Urothelium cell line (cell line): ENCODE results near the gene NUDT7.

Experiments used
- DNase-seq: peaks from one replicate; pipeline ENCODE4 v3.0.0; 2011; ENCODE audit warnings: low spot score, mixed read lengths
- FAIRE-seq: peaks from 2 replicates; lab custom pipeline; 2011; peaks lifted over from hg19 to GRCh38; lab: Jason Lieb, UNC

The NUDT7 gene

DNA sequence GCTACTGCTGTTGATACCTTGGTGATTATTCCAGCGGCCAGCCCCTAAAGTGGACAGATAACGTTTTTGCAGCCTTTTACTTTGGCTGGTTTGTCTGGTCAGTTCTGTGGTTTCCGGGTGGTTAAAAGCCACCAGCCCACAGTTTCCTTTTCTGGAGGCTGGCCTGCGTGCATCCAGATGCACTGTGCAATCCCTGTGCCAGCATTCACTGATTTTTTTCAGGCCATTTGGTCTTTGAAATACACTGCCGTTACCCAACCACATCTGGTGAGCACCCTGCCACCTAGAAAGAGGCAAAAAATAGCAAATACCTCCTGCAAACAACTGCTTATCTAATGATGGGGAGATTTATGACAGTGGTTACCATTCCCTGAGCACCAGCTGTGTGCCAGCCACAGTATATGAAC, 797 bp downstream of the NUDT7 start:
- FAIRE-seq: no peak
- no peak for DNase-seq

DNA sequence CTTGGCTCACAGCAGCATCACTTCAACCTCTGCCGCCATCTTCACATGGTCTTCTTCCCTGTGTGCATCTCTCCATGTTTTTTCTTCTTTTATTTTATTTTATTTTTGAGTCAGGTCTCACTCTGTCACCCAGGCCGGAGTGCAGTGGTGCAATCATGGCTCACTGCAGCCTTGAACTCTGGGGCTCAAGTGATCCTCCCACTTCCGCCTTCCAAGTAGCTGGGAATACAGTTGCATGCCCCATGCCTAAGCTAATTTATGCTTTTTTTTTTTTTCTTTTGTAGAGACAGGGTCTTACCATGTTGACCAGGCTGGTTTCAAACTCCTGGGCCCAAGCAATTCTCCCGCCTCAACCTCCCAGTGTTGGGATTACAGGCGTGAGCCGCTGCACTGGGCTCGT, 1.9 kb downstream of the NUDT7 start:
- DNase-seq: no peak
- no peak for FAIRE-seq

GRCh38 chr16:77729951-77730350, 7.6 kb downstream of the NUDT7 start:
- FAIRE-seq: no peak
- DNase-seq: no peak

DNA sequence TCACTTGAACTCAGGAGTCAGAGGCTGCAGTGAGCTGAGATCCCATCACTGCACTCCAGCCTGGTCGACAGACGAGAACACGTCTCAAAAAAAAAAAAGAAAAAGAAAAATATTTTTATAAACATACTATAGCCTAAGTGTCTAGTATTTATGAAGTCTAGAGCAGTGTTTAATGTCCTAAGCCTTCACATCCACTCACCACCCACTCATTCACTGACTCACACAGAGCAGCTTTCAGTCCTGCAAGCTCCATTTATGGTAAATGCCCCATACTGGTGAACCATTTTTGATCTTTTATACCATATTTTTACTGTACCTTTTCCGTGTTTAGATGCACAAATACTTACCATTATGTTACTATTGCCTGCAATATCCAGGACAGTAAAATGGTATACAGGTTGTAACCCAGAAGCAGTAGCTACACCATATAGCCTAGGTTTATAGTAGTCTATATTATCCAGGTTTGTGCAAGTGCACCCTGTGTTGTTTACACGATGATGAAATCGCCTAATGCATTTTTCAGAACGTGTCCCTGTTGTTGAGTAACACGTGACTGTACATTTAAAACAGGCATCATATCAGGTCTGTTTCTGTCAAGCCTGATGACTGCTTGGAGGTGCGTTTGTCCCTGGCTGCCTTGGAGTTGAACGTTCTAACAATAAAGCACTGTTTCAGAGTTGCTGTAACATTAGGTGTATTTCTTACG, 10.1 kb downstream of the NUDT7 start:
- DNase-seq: no peak
- no peak for FAIRE-seq

GRCh38 chr16:77736879-77737278, 14.6 kb downstream of the NUDT7 start:
- no peak for FAIRE-seq
- no peak for DNase-seq

DNA sequence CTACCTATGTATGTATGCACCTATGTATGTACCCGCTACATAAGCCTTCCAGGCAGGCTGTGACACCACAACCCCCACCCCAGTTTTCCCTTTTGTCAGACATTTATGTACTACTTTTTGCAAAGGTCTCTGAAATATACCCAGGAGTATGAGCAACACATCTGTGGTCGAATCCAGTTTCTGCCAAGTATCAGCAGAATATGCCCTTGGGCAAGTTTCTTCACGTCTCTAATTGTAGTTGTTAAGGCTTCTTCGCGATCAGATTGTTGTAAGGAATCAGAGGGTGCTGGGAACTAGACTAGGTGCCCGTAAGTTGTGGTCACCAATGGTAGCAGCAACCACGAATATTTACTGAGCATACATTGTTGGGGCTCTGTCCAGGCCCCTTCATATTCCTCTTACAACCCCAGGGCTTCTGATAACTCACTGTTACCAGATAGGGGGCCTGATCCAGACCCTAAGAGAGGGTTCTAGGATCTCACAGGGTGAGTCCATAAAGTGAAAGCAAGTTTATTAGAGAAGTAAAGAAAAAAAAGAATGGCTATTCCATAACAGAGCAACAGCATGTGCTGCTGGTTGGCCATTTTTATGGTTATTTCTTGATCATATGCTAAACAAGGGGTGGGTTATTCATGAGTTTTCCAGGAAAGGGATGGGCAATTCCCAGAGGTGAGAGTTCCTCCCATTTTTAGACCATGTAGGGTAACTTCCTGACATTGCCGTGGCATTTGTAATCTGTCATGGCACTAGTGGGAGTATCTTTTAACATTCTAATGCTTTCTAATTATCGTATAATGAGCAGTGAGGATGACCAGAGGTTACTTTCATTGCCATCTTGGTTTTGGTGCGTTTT, 16.6 kb downstream of the NUDT7 start:
- DNase-seq: no peak
- no peak for FAIRE-seq

GRCh38 chr16:77739559-77739892, 17.2 kb downstream of the NUDT7 start:
- no peak for DNase-seq
- no peak for FAIRE-seq

DNA sequence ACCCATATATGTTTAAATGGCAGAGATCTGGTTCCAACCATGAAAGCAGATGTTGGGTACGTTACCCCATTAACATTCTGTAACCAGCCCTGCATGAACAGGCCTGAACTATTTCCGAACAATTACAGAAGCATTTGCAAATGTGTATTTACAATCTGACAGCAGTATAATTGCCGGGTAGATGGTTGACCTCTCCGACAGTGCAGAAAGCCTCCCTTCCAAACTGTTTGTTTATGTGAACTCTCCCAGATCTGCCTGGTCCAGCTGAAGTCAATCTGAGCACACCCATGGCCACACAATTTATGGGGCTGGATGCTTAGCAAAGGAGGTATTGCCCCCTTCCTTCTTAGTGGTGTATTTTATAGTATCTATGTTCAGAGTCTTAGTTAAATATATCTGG, 21.8 kb downstream of the NUDT7 start:
- DNase-seq: no peak

GRCh38 chr16:77745972-77746371, 23.7 kb downstream of the NUDT7 start:
- FAIRE-seq: no peak
- DNase-seq: no peak

More for the DNA sequence above, 21.8 kb downstream of the NUDT7 start:
- no peak for FAIRE-seq

DNA sequence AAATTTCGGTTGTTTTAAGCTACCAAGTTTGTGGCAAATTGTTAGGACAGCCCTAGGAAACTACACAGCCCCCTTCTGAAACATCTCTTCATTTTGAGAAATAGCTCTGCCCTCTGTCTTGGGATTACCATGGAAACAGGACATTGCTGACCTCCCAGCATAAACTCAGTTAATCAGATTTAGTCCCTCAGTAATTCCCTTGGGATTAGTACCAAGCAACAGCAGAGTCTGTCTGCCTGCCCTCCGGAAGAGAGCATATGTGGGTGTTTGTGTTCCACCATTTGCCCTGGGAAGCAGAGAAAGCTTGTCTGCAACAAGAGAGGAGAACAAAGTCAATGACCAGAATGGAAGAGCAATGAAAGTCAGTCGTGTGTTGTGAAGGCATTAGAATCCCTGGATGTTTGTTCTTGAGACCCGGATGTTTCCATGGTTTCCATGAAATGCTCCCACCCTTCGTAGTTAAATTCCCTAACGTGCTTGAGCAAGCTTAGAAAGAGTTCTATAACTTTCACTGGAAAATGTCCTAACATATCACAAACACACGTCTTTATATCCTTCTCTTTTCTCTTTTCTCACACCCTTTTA, 26.2 kb downstream of the NUDT7 start:
- FAIRE-seq: no peak
- no peak for DNase-seq

- FAIRE-seq: no peak
Observed at GRCh38 chr16:77749415-77749814, 27.1 kb downstream of the NUDT7 start.

DNA sequence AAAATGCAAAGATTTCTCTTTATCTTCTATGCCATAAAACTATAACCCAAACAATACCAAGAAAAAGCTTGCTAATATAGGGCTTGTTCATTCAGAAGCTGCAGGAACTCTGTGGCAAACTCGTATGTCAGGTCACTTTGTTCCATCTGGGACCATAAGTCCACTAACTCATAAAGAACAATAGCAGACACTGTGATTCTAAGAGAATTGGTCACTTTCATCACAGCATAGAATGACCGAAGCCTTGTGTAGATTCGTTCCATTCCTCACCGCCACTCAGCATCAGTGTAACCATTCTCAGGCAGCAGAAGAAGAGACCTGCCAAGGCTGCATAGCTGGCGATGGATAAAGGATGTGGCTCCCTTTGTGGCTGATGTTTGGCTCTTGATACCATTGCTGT, 35.7 kb downstream of the NUDT7 start:
- DNase-seq (no peak), FAIRE-seq (no peak)

More at GRCh38 chr16:77749415-77749814, 27.1 kb downstream of the NUDT7 start:
- no peak for DNase-seq

DNA sequence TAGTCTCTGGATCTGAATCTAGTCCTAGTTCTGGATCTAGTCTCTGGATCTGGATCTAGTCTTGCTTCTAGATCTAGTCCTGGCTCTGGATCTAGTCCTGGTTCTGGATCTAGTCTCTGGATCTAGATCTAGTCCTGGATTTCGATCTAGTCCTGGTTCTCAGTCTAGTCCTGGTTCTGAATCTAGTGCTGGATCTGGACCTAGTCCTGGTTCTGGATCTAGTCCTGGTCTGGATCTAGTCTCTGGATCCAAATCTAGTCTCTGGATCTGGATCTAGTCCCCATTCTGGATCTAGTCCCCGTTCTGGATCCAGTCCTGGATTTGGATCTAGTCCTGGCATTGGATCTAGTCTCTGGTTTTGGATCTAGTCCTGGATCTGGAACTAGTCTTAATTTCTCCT, 36.2 kb downstream of the NUDT7 start:
- no peak for FAIRE-seq
- DNase-seq: no peak

- FAIRE-seq: no peak
Observed at GRCh38 chr16:77759201-77759600, 36.9 kb downstream of the NUDT7 start.

GRCh38 chr16:77759821-77760220, 37.5 kb downstream of the NUDT7 start:
- DNase-seq: no peak
- FAIRE-seq: no peak

More at GRCh38 chr16:77759201-77759600, 36.9 kb downstream of the NUDT7 start:
- DNase-seq: no peak

- no peak for DNase-seq
- no peak for FAIRE-seq
Observed at GRCh38 chr16:77760800-77761199, 38.5 kb downstream of the NUDT7 start.

- FAIRE-seq: no peak
Observed at GRCh38 chr16:77761204-77761603, 38.9 kb downstream of the NUDT7 start.

DNA sequence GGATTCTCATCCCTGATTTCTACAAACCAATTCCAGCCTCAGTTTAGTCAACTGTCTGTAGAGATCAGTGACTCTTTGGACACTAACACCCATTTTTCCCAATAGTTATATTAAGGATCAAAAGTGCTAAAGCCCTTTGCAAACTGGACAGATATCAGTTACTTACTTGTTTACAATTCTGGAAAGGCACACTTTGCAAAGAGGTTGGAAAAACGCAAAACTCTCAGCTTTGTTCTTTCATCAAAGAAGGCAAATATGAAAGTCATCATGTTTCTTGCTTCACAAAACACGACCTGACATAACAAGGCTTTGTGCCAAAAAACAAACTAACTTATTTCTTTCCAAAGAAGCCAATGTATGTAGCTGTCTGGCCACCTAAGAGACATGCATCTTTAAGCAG, 39.9 kb downstream of the NUDT7 start:
- DNase-seq: no peak
- FAIRE-seq: no peak

More at GRCh38 chr16:77761204-77761603, 38.9 kb downstream of the NUDT7 start:
- DNase-seq: no peak

GRCh38 chr16:77763994-77764393, 41.7 kb downstream of the NUDT7 start:
- no peak for FAIRE-seq
- no peak for DNase-seq

DNA sequence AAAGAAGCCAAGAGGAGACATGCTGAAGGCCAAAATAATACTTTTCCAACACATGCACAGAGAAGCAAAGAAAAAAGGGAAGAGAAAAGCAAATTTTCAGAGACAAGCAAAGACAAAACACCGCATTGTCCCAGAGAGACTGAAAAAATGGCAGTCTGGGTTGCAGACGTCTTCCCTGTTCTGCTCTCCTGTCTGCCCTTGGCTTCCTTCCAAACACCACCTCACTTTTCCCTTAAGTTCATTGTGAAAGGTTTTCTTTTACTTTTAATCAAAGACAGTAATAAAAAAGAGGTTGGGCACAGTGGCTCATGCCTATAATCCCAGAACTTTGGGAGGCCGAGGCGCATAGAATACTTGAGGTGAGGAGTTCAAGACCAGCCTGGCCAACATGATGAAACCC, 44.9 kb downstream of the NUDT7 start:
- FAIRE-seq (no peak), DNase-seq (no peak)

DNA sequence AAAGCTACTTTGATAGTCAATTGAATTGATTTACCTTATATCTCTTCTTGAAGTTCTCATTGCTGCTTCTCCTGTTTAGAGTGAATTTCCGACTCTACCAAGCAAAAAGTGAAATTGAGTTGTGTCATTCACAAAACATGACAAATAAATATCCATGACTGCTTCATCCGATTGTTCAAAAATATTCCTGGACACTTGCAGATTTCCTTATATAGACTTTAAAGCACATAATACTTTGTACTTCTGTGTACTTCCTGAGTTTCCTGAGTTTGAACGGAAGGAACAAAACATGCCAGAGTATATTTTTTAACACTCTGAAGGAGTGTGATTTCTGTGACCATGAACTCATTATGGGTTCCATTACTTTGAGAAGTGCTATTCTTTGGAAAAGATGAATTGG, 45.5 kb downstream of the NUDT7 start:
- FAIRE-seq: no peak
- DNase-seq: no peak
